Neural crest cell (in vitro differentiated cells): ENCODE measurements around the gene RDH5. TPM values are rescaled to one million over a fixed set of nuclear protein-coding genes. Genes with fewer than 3 reads are reported as not detected.

Experiments
- DNase-seq: peaks from one replicate; pipeline ENCODE4 v3.0.0; 2021; ENCODE audit warnings: low read depth, mixed read lengths, low spot score
- H3K27ac Mint-ChIP-seq: one replicate; pipeline ENCODE4 v1.8.0; 2021; ENCODE audit warnings: mild to moderate bottlenecking, mixed read lengths; ENCODE audit not compliant: unreplicated experiment
- H3K27me3 Mint-ChIP-seq: 2 replicates; pipeline ENCODE4 v1.8.0; 2021; ENCODE audit warnings: low read depth, mild to moderate bottlenecking, mixed read lengths
- H3K36me3 Mint-ChIP-seq: 2 replicates; pipeline ENCODE4 v1.8.0; 2021; ENCODE audit warnings: low read depth, mild to moderate bottlenecking, mixed read lengths
- H3K4me1 Mint-ChIP-seq: 2 replicates; pipeline ENCODE4 v1.8.0; 2021; ENCODE audit warnings: mixed read lengths
- H3K4me3 Mint-ChIP-seq: one replicate; pipeline ENCODE4 v1.8.0; 2021; ENCODE audit warnings: mild to moderate bottlenecking, mixed read lengths
- H3K9me3 Mint-ChIP-seq: 2 replicates; pipeline ENCODE4 v1.8.0; 2021; ENCODE audit warnings: mixed read lengths
- CTCF ChIP-seq: fragments of 200-600 bp; sonication (generic); conservative IDR thresholded peaks from 2 replicates; pipeline ENCODE4 v1.5.0; 2021; ENCODE audit warnings: antibody characterized with exemption, mild to moderate bottlenecking
- total RNA-seq: library from RNA; stranded (reverse); gene quantifications from 2 replicates; pipeline ENCODE4 v1.2.1, GENCODE V29; 2021

RDH5 gene
- total RNA-seq, 1 donor from 2014 or later: 14.2 TPM

- DNase-seq: no peak
- Mint-ChIP-seq H3K36me3 (no peaks in the 10 kb centered on the region), H3K4me1 (no peaks in the 10 kb centered on the region), H3K4me3 (no peak overlapping the region), H3K9me3 (no peaks in the 10 kb centered on the region), H3K27me3 (no peaks in the 10 kb centered on the region), H3K27ac (peak overlapping the region; percentile 88)
- no peak for TF ChIP-seq CTCF
Measured at GRCh38 chr12:55696796-55697462, 23.3 kb upstream of the RDH5 start.

- DNase-seq: no peak
- Mint-ChIP-seq H3K27me3 (no peaks in the 10 kb centered on the region), H3K36me3 (no peaks in the 10 kb centered on the region), H3K4me1 (no peaks in the 10 kb centered on the region), H3K4me3 (no peak overlapping the region), H3K9me3 (no peaks in the 10 kb centered on the region), H3K27ac (no peak overlapping the region)
- TF ChIP-seq CTCF: no peak
Measured at GRCh38 chr12:55697686-55698085, 22.5 kb upstream of the RDH5 start.

GRCh38 chr12:55698241-55698955, 21.8 kb upstream of the RDH5 start:
- peaks cover 4% of the 10 kb centered on the region for H3K4me1 Mint-ChIP-seq
- TF ChIP-seq CTCF: no peak
- no peak overlapping the region for H3K4me3 Mint-ChIP-seq
- H3K36me3 Mint-ChIP-seq: no peaks in the 10 kb centered on the region
- DNase-seq: no peak
- no peak overlapping the region for H3K27ac Mint-ChIP-seq
- no peaks in the 10 kb centered on the region for H3K27me3 Mint-ChIP-seq
- no peaks in the 10 kb centered on the region for H3K9me3 Mint-ChIP-seq

- Mint-ChIP-seq H3K4me3 (no peak overlapping the region), H3K27me3 (no peaks in the 10 kb centered on the region), H3K27ac (no peak overlapping the region), H3K4me1 (peaks cover 4% of the 10 kb centered on the region), H3K9me3 (no peaks in the 10 kb centered on the region), H3K36me3 (no peaks in the 10 kb centered on the region)
- no peak for DNase-seq
- TF ChIP-seq CTCF: no peak
Measured at GRCh38 chr12:55698965-55699364, 21.2 kb upstream of the RDH5 start.

- TF ChIP-seq CTCF: no peak
- Mint-ChIP-seq H3K36me3 (no peaks in the 10 kb centered on the region), H3K27ac (no peak overlapping the region)
Measured at GRCh38 chr12:55699471-55700055, 20.6 kb upstream of the RDH5 start.

More at GRCh38 chr12:55699471-55700055, 20.6 kb upstream of the RDH5 start:
- Mint-ChIP-seq H3K9me3 (no peaks in the 10 kb centered on the region), H3K4me3 (no peak overlapping the region), H3K27me3 (no peaks in the 10 kb centered on the region), H3K4me1 (peaks cover 6% of the 10 kb centered on the region)
- no peak for DNase-seq
